ENCODE data around the gene FBXO5.

FBXO5 gene

GRCh38 chr6:152982904-152983636 is at the start of gene FBXO5:
Gene FBXO5, minus strand, starts transcription at chr6:152983041. Its CDS starts 82 bp downstream, at chr6:152982959.
- peaks cover 42 to 57% (median 49%) of the 10 kb centered on the region in 10 experiments for H3K4me1 ChIP-seq
- H3K36me3 ChIP-seq = peaks cover 0 to 53% (median 31%) of the 10 kb centered on the region in 11 experiments; a peak in 15 of 22 replicates

GRCh38 chr6:153032255-153032882 is 49.5 kb upstream of the FBXO5 start:
- Histone ChIP-seq H4K20me1 (no peaks in the 10 kb centered on the region), H3K36me3 (no peaks in the 10 kb centered on the region), H3K27ac (no peak overlapping the region), H3K4me1 (peaks cover 0 to 15% (median 7%) of the 10 kb centered on the region in 10 experiments; a peak in 10 of 20 replicates), H3K4me3 (no peak overlapping the region), H3K9me3 (replicated peaks in 1 of 11) (no peaks in the 10 kb centered on the region), H3K27me3 (no peaks in the 10 kb centered on the region), H3K4me2 (0 out of 22 replicates have a peak overlapping the region, but pooled peaks of 1 of the 11 experiments have one; percentile 7), H3K9ac (no peak overlapping the region)
- no peak for TF ChIP-seq Cebpa-rat (IDR thresholded peaks at IDR 0.05)

More at GRCh38 chr6:152982904-152983636, at the start of gene FBXO5:
- TF ChIP-seq Cebpa-rat (IDR thresholded peaks at IDR 0.05) = no peak
- Histone ChIP-seq H3K9me3 (replicated peaks in 1 of 11) (no peaks in the 10 kb centered on the region), H3K27ac (peak within 1 kb of the TSS; percentile 64 to 97 (median 95); a peak in 21 of 22 replicates), H3K9ac (peak within 1 kb of the TSS; percentile 78 to 96 (median 91)), H3K4me2 (peak within 1 kb of the TSS; percentile 85 to 98 (median 95)), H4K20me1 (peaks cover 16 to 69% (median 47%) of the 10 kb centered on the region in 11 experiments), H3K27me3 (no peaks in the 10 kb centered on the region), H3K4me3 (peak within 1 kb of the TSS; percentile 89 to 100 (median 98))

GRCh38 chr6:153031335-153031955 is 48.6 kb upstream of the FBXO5 start:
- Histone ChIP-seq H3K27ac (no peak overlapping the region), H3K9me3 (replicated peaks in 1 of 11) (no peaks in the 10 kb centered on the region), H3K9ac (no peak overlapping the region), H3K4me3 (no peak overlapping the region), H3K36me3 (no peaks in the 10 kb centered on the region), H3K4me2 (peak overlapping the region in 5 of 11 experiments; percentile 6 to 40 (median 31); a peak in 6 of 22 replicates), H3K4me1 (peaks cover 0 to 15% (median 7%) of the 10 kb centered on the region in 10 experiments; a peak in 10 of 20 replicates), H4K20me1 (no peaks in the 10 kb centered on the region), H3K27me3 (no peaks in the 10 kb centered on the region)
- TF ChIP-seq Cebpa-rat (IDR thresholded peaks at IDR 0.05) = peak in 1 of 11 experiments; percentile 52; a peak in 1 of 22 replicates

- H3K4me2 ChIP-seq = no peak overlapping the region
- H3K9ac ChIP-seq = no peak overlapping the region
- H3K27me3 ChIP-seq = no peaks in the 10 kb centered on the region
- peaks cover 0 to 15% (median 7%) of the 10 kb centered on the region in 10 experiments; a peak in 10 of 20 replicates for H3K4me1 ChIP-seq
- no peaks in the 10 kb centered on the region for H4K20me1 ChIP-seq
- no peak overlapping the region for H3K27ac ChIP-seq
- TF ChIP-seq Cebpa-rat (IDR thresholded peaks at IDR 0.05) = no peak
- no peaks in the 10 kb centered on the region for H3K36me3 ChIP-seq
- no peak overlapping the region for H3K4me3 ChIP-seq
- no peaks in the 10 kb centered on the region for H3K9me3 ChIP-seq (replicated peaks in 1 of 11)
Measured at GRCh38 chr6:153028963-153029362, 46.1 kb upstream of the FBXO5 start.

- TF ChIP-seq Cebpa-rat (IDR thresholded peaks at IDR 0.05) = no peak
- H3K4me3 ChIP-seq = no peak overlapping the region
- H4K20me1 ChIP-seq = no peaks in the 10 kb centered on the region
- H3K27me3 ChIP-seq = no peaks in the 10 kb centered on the region
- H3K4me1 ChIP-seq = peaks cover 0 to 15% (median 7%) of the 10 kb centered on the region in 10 experiments; a peak in 10 of 20 replicates
- no peaks in the 10 kb centered on the region for H3K36me3 ChIP-seq
- no peak overlapping the region for H3K27ac ChIP-seq
- no peaks in the 10 kb centered on the region for H3K9me3 ChIP-seq (replicated peaks in 1 of 11)
- H3K9ac ChIP-seq = no peak overlapping the region
- H3K4me2 ChIP-seq = no peak overlapping the region
Measured at GRCh38 chr6:153028286-153028685, 45.4 kb upstream of the FBXO5 start.

- Histone ChIP-seq H4K20me1 (no peaks in the 10 kb centered on the region), H3K4me1 (peaks cover 0 to 15% (median 7%) of the 10 kb centered on the region in 10 experiments; a peak in 10 of 20 replicates), H3K4me2 (no peak overlapping the region), H3K36me3 (no peaks in the 10 kb centered on the region), H3K9ac (no peak overlapping the region), H3K4me3 (no peak overlapping the region), H3K27me3 (no peaks in the 10 kb centered on the region), H3K9me3 (replicated peaks in 1 of 11) (no peaks in the 10 kb centered on the region), H3K27ac (no peak overlapping the region)
- no peak for TF ChIP-seq Cebpa-rat (IDR thresholded peaks at IDR 0.05)
Measured at GRCh38 chr6:153027480-153027879, 44.6 kb upstream of the FBXO5 start.

- Histone ChIP-seq H3K9ac (no peak overlapping the region), H4K20me1 (no peaks in the 10 kb centered on the region), H3K9me3 (replicated peaks in 1 of 11) (no peaks in the 10 kb centered on the region), H3K27ac (no peak overlapping the region), H3K4me2 (no peak overlapping the region), H3K4me1 (no peaks in the 10 kb centered on the region), H3K27me3 (no peaks in the 10 kb centered on the region), H3K4me3 (no peak overlapping the region), H3K36me3 (no peaks in the 10 kb centered on the region)
- no peak for TF ChIP-seq Cebpa-rat (IDR thresholded peaks at IDR 0.05)
Measured at GRCh38 chr6:153024709-153025017, 41.8 kb upstream of the FBXO5 start.

- H3K9me3 ChIP-seq (replicated peaks in 1 of 11) = no peaks in the 10 kb centered on the region
- no peaks in the 10 kb centered on the region for H3K4me1 ChIP-seq
- H3K36me3 ChIP-seq = no peaks in the 10 kb centered on the region
- H4K20me1 ChIP-seq = no peaks in the 10 kb centered on the region
- no peak overlapping the region for H3K27ac ChIP-seq
- H3K4me3 ChIP-seq = no peak overlapping the region
- H3K4me2 ChIP-seq = no peak overlapping the region
- no peak overlapping the region for H3K9ac ChIP-seq
- no peaks in the 10 kb centered on the region for H3K27me3 ChIP-seq
- no peak for TF ChIP-seq Cebpa-rat (IDR thresholded peaks at IDR 0.05)
Measured at GRCh38 chr6:153023977-153024708, 41.3 kb upstream of the FBXO5 start.

GRCh38 chr6:153018355-153018754 is 35.5 kb upstream of the FBXO5 start:
- Histone ChIP-seq H3K4me1 (no peaks in the 10 kb centered on the region), H3K4me3 (no peak overlapping the region), H4K20me1 (no peaks in the 10 kb centered on the region), H3K9me3 (replicated peaks in 1 of 11) (no peaks in the 10 kb centered on the region), H3K9ac (no peak overlapping the region), H3K4me2 (no peak overlapping the region), H3K27ac (no peak overlapping the region), H3K27me3 (no peaks in the 10 kb centered on the region), H3K36me3 (no peaks in the 10 kb centered on the region)
- TF ChIP-seq Cebpa-rat (IDR thresholded peaks at IDR 0.05) = no peak

All from BLaER1 treated with 17β-estradiol and CSF1 and Interleukin-3, amounts not matched to agents 10 nM and 100 nM (cell line).